PC-9 (cell line): ENCODE results near the gene SETMAR.

ENCODE experiments used
- EZH2 ChIP-seq: fragments of 200-600 bp; sonication (generic); IDR thresholded peaks from 2 replicates; pipeline ENCODE4 v1.8.0; 2017; ENCODE audit warnings: antibody characterized with exemption, low read depth
- TF ChIP-seq, protein P1 (sequence below): fragments of 200-600 bp; sonication (generic); conservative IDR thresholded peaks from 2 replicates; pipeline ENCODE4 v1.6.1; 2017; ENCODE audit warnings: mixed run types, antibody characterized with exemption, mild to moderate bottlenecking, moderate library complexity

DNA sequence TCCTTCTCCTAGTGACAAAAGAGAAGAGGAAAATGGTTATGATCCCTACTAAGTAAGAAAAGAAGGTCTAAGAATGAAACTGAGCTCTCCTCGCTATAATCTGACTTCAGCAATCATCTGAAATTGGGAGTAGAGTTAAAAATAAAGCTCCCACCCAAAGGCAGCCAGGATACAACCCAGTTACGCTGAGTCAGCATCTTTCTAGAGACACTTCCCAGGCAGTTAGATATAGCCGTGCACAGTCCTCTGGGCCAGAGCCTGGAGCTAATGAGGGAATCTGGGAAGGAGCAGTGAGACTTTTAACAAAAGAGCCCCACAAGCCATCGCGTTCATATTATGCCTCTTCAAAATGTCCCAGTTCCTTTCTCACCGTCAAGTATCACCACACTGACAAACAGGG is 39.1 kb upstream of the SETMAR start:
- TF ChIP-seq, protein P1, sequence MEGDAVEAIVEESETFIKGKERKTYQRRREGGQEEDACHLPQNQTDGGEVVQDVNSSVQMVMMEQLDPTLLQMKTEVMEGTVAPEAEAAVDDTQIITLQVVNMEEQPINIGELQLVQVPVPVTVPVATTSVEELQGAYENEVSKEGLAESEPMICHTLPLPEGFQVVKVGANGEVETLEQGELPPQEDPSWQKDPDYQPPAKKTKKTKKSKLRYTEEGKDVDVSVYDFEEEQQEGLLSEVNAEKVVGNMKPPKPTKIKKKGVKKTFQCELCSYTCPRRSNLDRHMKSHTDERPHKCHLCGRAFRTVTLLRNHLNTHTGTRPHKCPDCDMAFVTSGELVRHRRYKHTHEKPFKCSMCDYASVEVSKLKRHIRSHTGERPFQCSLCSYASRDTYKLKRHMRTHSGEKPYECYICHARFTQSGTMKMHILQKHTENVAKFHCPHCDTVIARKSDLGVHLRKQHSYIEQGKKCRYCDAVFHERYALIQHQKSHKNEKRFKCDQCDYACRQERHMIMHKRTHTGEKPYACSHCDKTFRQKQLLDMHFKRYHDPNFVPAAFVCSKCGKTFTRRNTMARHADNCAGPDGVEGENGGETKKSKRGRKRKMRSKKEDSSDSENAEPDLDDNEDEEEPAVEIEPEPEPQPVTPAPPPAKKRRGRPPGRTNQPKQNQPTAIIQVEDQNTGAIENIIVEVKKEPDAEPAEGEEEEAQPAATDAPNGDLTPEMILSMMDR: no peak
- no peak for TF ChIP-seq EZH2
